T-helper 2 cell treated with Interferon-gamma antibody and Interleukin-4, amounts not matched to agents 5 μg/mL and 100 μg/mL, for 36 hours (primary cell): ENCODE data around the gene MROH2A.

Experiments used
- DNase-seq: peaks from one replicate; pipeline ENCODE4 v3.0.0; 2021; ENCODE audit warnings: low spot score
- H3K27ac Mint-ChIP-seq: one replicate; pipeline ENCODE4 v1.8.0; 2021; ENCODE audit warnings: mild to moderate bottlenecking, mixed read lengths
- H3K27me3 Mint-ChIP-seq: one replicate; pipeline ENCODE4 v1.8.0; 2021; ENCODE audit warnings: low read depth, mixed read lengths
- H3K36me3 Mint-ChIP-seq: one replicate; pipeline ENCODE4 v1.8.0; 2021; ENCODE audit warnings: low read depth, mixed read lengths
- H3K4me1 Mint-ChIP-seq: one replicate; pipeline ENCODE4 v1.8.0; 2021; ENCODE audit warnings: low read depth, mixed read lengths
- H3K4me3 Mint-ChIP-seq: one replicate; pipeline ENCODE4 v1.8.0; 2022; ENCODE audit warnings: mild to moderate bottlenecking, moderate library complexity, mixed read lengths
- H3K9me3 Mint-ChIP-seq: one replicate; pipeline ENCODE4 v1.8.0; 2021; ENCODE audit warnings: mixed read lengths

The MROH2A gene

GRCh38 chr2:233815861-233816260 is 37.7 kb downstream of the MROH2A start:
- Mint-ChIP-seq H3K27me3 (peaks cover 10% of the 10 kb centered on the region), H3K9me3 (no peaks in the 10 kb centered on the region), H3K4me1 (no peaks in the 10 kb centered on the region), H3K4me3 (no peak overlapping the region), H3K27ac (no peak overlapping the region), H3K36me3 (no peaks in the 10 kb centered on the region)
- no peak for DNase-seq

- no peak overlapping the region for H3K27ac Mint-ChIP-seq
- H3K4me3 Mint-ChIP-seq: no peak overlapping the region
- H3K9me3 Mint-ChIP-seq: no peaks in the 10 kb centered on the region
- H3K4me1 Mint-ChIP-seq: no peaks in the 10 kb centered on the region
- no peak for DNase-seq
- H3K36me3 Mint-ChIP-seq: no peaks in the 10 kb centered on the region
- peaks cover 10% of the 10 kb centered on the region for H3K27me3 Mint-ChIP-seq
These were observed 38.2 kb downstream of the MROH2A start for GRCh38 chr2:233816334-233816733.

GRCh38 chr2:233816771-233817170 is 38.6 kb downstream of the MROH2A start:
- no peaks in the 10 kb centered on the region for H3K36me3 Mint-ChIP-seq
- no peak overlapping the region for H3K4me3 Mint-ChIP-seq
- no peaks in the 10 kb centered on the region for H3K4me1 Mint-ChIP-seq
- H3K27me3 Mint-ChIP-seq: peaks cover 10% of the 10 kb centered on the region
- H3K9me3 Mint-ChIP-seq: no peaks in the 10 kb centered on the region
- H3K27ac Mint-ChIP-seq: no peak overlapping the region
- no peak for DNase-seq

- H3K9me3 Mint-ChIP-seq: no peaks in the 10 kb centered on the region
- H3K36me3 Mint-ChIP-seq: no peaks in the 10 kb centered on the region
- H3K4me1 Mint-ChIP-seq: no peaks in the 10 kb centered on the region
- no peak for DNase-seq
- H3K4me3 Mint-ChIP-seq: no peak overlapping the region
- no peak overlapping the region for H3K27ac Mint-ChIP-seq
- H3K27me3 Mint-ChIP-seq: peaks cover 10% of the 10 kb centered on the region
These were observed 39.3 kb downstream of the MROH2A start for GRCh38 chr2:233817361-233817911.

GRCh38 chr2:233817995-233818638 is 40.0 kb downstream of the MROH2A start:
- Mint-ChIP-seq H3K27me3 (peaks cover 10% of the 10 kb centered on the region), H3K36me3 (no peaks in the 10 kb centered on the region), H3K9me3 (no peaks in the 10 kb centered on the region), H3K4me3 (no peak overlapping the region), H3K4me1 (no peaks in the 10 kb centered on the region), H3K27ac (no peak overlapping the region)
- DNase-seq: no peak

- no peaks in the 10 kb centered on the region for H3K9me3 Mint-ChIP-seq
- peaks cover 10% of the 10 kb centered on the region for H3K27me3 Mint-ChIP-seq
- DNase-seq: no peak
- H3K4me3 Mint-ChIP-seq: no peak overlapping the region
- no peaks in the 10 kb centered on the region for H3K36me3 Mint-ChIP-seq
- no peak overlapping the region for H3K27ac Mint-ChIP-seq
- no peaks in the 10 kb centered on the region for H3K4me1 Mint-ChIP-seq
These were observed 40.8 kb downstream of the MROH2A start for GRCh38 chr2:233818639-233819621.

- Mint-ChIP-seq H3K36me3 (no peaks in the 10 kb centered on the region), H3K27ac (no peak overlapping the region), H3K4me1 (no peaks in the 10 kb centered on the region), H3K27me3 (peaks cover 7% of the 10 kb centered on the region), H3K9me3 (no peaks in the 10 kb centered on the region), H3K4me3 (no peak overlapping the region)
- no peak for DNase-seq
These were observed 42.0 kb downstream of the MROH2A start for GRCh38 chr2:233819884-233820773.

- Mint-ChIP-seq H3K27ac (no peak overlapping the region), H3K27me3 (peaks cover 9% of the 10 kb centered on the region), H3K4me1 (no peaks in the 10 kb centered on the region), H3K36me3 (no peaks in the 10 kb centered on the region), H3K9me3 (no peaks in the 10 kb centered on the region), H3K4me3 (no peak overlapping the region)
- no peak for DNase-seq
These were observed 42.6 kb downstream of the MROH2A start for GRCh38 chr2:233820774-233821105.

- Mint-ChIP-seq H3K9me3 (no peaks in the 10 kb centered on the region), H3K4me1 (no peaks in the 10 kb centered on the region), H3K36me3 (no peaks in the 10 kb centered on the region), H3K4me3 (no peak overlapping the region), H3K27me3 (peaks cover 7% of the 10 kb centered on the region), H3K27ac (no peak overlapping the region)
- DNase-seq: no peak
These were observed 43.1 kb downstream of the MROH2A start for GRCh38 chr2:233821196-233821595.

- H3K27ac Mint-ChIP-seq: no peak overlapping the region
- no peak for DNase-seq
- H3K27me3 Mint-ChIP-seq: peaks cover 12% of the 10 kb centered on the region
- no peak overlapping the region for H3K4me3 Mint-ChIP-seq
- no peaks in the 10 kb centered on the region for H3K9me3 Mint-ChIP-seq
- H3K36me3 Mint-ChIP-seq: no peaks in the 10 kb centered on the region
- H3K4me1 Mint-ChIP-seq: no peaks in the 10 kb centered on the region
These were observed 43.6 kb downstream of the MROH2A start for GRCh38 chr2:233821709-233822100.

- no peak overlapping the region for H3K27ac Mint-ChIP-seq
- DNase-seq: no peak
- H3K4me1 Mint-ChIP-seq: no peaks in the 10 kb centered on the region
- H3K36me3 Mint-ChIP-seq: no peaks in the 10 kb centered on the region
- peaks cover 12% of the 10 kb centered on the region for H3K27me3 Mint-ChIP-seq
- H3K9me3 Mint-ChIP-seq: no peaks in the 10 kb centered on the region
- H3K4me3 Mint-ChIP-seq: no peak overlapping the region
These were observed 44.1 kb downstream of the MROH2A start for GRCh38 chr2:233822101-233822771.

- no peaks in the 10 kb centered on the region for H3K36me3 Mint-ChIP-seq
- no peak overlapping the region for H3K27ac Mint-ChIP-seq
- no peak overlapping the region for H3K4me3 Mint-ChIP-seq
- no peaks in the 10 kb centered on the region for H3K9me3 Mint-ChIP-seq
- H3K4me1 Mint-ChIP-seq: no peaks in the 10 kb centered on the region
- peaks cover 12% of the 10 kb centered on the region for H3K27me3 Mint-ChIP-seq
- no peak for DNase-seq
These were observed 44.9 kb downstream of the MROH2A start for GRCh38 chr2:233822781-233823730.
